ENCODE results near the gene NCEH1. TPM values are rescaled to one million over a fixed set of nuclear protein-coding genes. Genes with fewer than 3 reads are reported as not detected.
A peak's percentile ranks its signal among the peaks of the same experiment; 100 is the strongest.

Gene NCEH1
- total and polyA plus RNA-seq, 2 of the 13 experiments (the other 11 are each of a cell fraction or from before 2014, with no cell fraction given), result 12.9 to 21.4 TPM

GRCh38 chr3:172750368-172751174 lies 39.7 kb upstream of the NCEH1 start, which contains the start of gene ECT2 (continued):
- no peak for TF ChIP-seq BRF2 (CRISPR knock-in tag; IDR thresholded peaks at IDR 0.05)
- no peak for TF ChIP-seq SOX6 (IDR thresholded peaks at IDR 0.05)
- TF ChIP-seq SOX6 (CRISPR knock-in tag; IDR thresholded peaks at IDR 0.05), result peak; percentile 79
- TF ChIP-seq ZBTB7B (CRISPR knock-in tag; IDR thresholded peaks at IDR 0.05), result no peak; the same call in 1 of the 2 replicates
- peak; percentile 71 for TF ChIP-seq CREB1 (IDR thresholded peaks at IDR 0.05)
- peak; percentile 84 for TF ChIP-seq CREB1 (CRISPR knock-in tag; IDR thresholded peaks at IDR 0.05)
- peak; percentile 48; the same call in 1 of the 2 replicates for TF ChIP-seq ELF4 (CRISPR knock-in tag; IDR thresholded peaks at IDR 0.05; ENCODE audit: borderline replicate concordance)
- 0 out of 2 replicates have a peak, but pooled peaks have one; percentile 19 for TF ChIP-seq KLF9 (CRISPR knock-in tag; IDR thresholded peaks at IDR 0.05; ENCODE audit: low read depth)
- TF ChIP-seq NFATC3 (CRISPR knock-in tag; IDR thresholded peaks at IDR 0.05), result no peak
- TF ChIP-seq SIX4 (CRISPR knock-in tag; IDR thresholded peaks at IDR 0.05), result no peak
- no peak for TF ChIP-seq HNRNPUL1 (IDR thresholded peaks at IDR 0.05; ENCODE audit: low read depth, low read length)
- no peak for TF ChIP-seq SP140L (CRISPR knock-in tag; IDR thresholded peaks at IDR 0.05; ENCODE audit: borderline replicate concordance)
- peak; percentile 57 for TF ChIP-seq GABPB1 (CRISPR knock-in tag; IDR thresholded peaks at IDR 0.05)
- no peak for TF ChIP-seq KDM2A (CRISPR knock-in tag; IDR thresholded peaks at IDR 0.05; ENCODE audit: borderline replicate concordance, low read depth)
- peak; percentile 60 for TF ChIP-seq CREM (IDR thresholded peaks at IDR 0.05)
- TF ChIP-seq CREM (CRISPR knock-in tag; IDR thresholded peaks at IDR 0.05), result no peak
- peak; percentile 38 for TF ChIP-seq XRCC5 (optimal IDR thresholded peaks at IDR 0.05; ENCODE audit: low read length)
- no peak for TF ChIP-seq REXO4 (CRISPR knock-in tag; IDR thresholded peaks at IDR 0.05; ENCODE audit: borderline replicate concordance)
- no peak for TF ChIP-seq HHEX (CRISPR knock-in tag; IDR thresholded peaks at IDR 0.05)
- TF ChIP-seq ZNF780A (CRISPR knock-in tag; IDR thresholded peaks at IDR 0.05), result no peak
- peak; percentile 56; the same call in 1 of the 2 replicates for TF ChIP-seq ZNF292 (CRISPR knock-in tag; IDR thresholded peaks at IDR 0.05; ENCODE audit: borderline replicate concordance, low read depth)
- peak; percentile 66; the same call in 1 of the 2 replicates for TF ChIP-seq ZNF350 (CRISPR knock-in tag; IDR thresholded peaks at IDR 0.05; ENCODE audit: borderline replicate concordance, low read depth)
- TF ChIP-seq SP2 (CRISPR knock-in tag; IDR thresholded peaks at IDR 0.05), result peak; percentile 67
- TF ChIP-seq, protein P1, sequence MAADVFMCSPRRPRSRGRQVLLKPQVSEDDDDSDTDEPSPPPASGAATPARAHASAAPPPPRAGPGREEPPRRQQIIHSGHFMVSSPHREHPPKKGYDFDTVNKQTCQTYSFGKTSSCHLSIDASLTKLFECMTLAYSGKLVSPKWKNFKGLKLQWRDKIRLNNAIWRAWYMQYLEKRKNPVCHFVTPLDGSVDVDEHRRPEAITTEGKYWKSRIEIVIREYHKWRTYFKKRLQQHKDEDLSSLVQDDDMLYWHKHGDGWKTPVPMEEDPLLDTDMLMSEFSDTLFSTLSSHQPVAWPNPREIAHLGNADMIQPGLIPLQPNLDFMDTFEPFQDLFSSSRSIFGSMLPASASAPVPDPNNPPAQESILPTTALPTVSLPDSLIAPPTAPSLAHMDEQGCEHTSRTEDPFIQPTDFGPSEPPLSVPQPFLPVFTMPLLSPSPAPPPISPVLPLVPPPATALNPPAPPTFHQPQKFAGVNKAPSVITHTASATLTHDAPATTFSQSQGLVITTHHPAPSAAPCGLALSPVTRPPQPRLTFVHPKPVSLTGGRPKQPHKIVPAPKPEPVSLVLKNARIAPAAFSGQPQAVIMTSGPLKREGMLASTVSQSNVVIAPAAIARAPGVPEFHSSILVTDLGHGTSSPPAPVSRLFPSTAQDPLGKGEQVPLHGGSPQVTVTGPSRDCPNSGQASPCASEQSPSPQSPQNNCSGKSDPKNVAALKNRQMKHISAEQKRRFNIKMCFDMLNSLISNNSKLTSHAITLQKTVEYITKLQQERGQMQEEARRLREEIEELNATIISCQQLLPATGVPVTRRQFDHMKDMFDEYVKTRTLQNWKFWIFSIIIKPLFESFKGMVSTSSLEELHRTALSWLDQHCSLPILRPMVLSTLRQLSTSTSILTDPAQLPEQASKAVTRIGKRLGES (CRISPR knock-in tag; IDR thresholded peaks at IDR 0.05; ENCODE audit: borderline replicate concordance), result no peak
- 0 out of 2 replicates have a peak, but pooled peaks have one; percentile 45 for TF ChIP-seq MAZ (IDR thresholded peaks at IDR 0.05; ENCODE audit: borderline replicate concordance, low read depth, low read length)
- TF ChIP-seq MAZ (CRISPR knock-in tag; IDR thresholded peaks at IDR 0.05; ENCODE audit: low read depth), result no peak
- TF ChIP-seq, protein P2, sequence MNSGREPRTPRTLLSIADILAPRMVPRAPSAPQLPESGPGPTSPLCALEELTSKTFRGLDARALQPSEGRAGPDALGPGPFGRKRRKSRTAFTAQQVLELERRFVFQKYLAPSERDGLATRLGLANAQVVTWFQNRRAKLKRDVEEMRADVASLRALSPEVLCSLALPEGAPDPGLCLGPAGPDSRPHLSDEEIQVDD (CRISPR knock-in tag; IDR thresholded peaks at IDR 0.05; ENCODE audit: borderline replicate concordance), result no peak
- TF ChIP-seq ERF (CRISPR knock-in tag; IDR thresholded peaks at IDR 0.05), result peak; percentile 29; the same call in 1 of the 2 replicates
